Neural crest cell (in vitro differentiated cells): ENCODE measurements around the gene PIANP. TPM values are rescaled to one million over a fixed set of nuclear protein-coding genes. Genes with fewer than 3 reads are reported as not detected.

Experiments used
- DNase-seq: peaks from one replicate; pipeline ENCODE4 v3.0.0; 2021; ENCODE audit warnings: low read depth, mixed read lengths, low spot score
- H3K27ac Mint-ChIP-seq: one replicate; pipeline ENCODE4 v1.8.0; 2021; ENCODE audit warnings: mild to moderate bottlenecking, mixed read lengths; ENCODE audit not compliant: unreplicated experiment
- H3K27me3 Mint-ChIP-seq: 2 replicates; pipeline ENCODE4 v1.8.0; 2021; ENCODE audit warnings: low read depth, mild to moderate bottlenecking, mixed read lengths
- H3K36me3 Mint-ChIP-seq: 2 replicates; pipeline ENCODE4 v1.8.0; 2021; ENCODE audit warnings: low read depth, mild to moderate bottlenecking, mixed read lengths
- H3K4me1 Mint-ChIP-seq: 2 replicates; pipeline ENCODE4 v1.8.0; 2021; ENCODE audit warnings: mixed read lengths
- H3K4me3 Mint-ChIP-seq: one replicate; pipeline ENCODE4 v1.8.0; 2021; ENCODE audit warnings: mild to moderate bottlenecking, mixed read lengths
- H3K9me3 Mint-ChIP-seq: 2 replicates; pipeline ENCODE4 v1.8.0; 2021; ENCODE audit warnings: mixed read lengths
- CTCF ChIP-seq: fragments of 200-600 bp; sonication (generic); conservative IDR thresholded peaks from 2 replicates; pipeline ENCODE4 v1.5.0; 2021; ENCODE audit warnings: antibody characterized with exemption, mild to moderate bottlenecking
- total RNA-seq: library from RNA; stranded (reverse); gene quantifications from 2 replicates; pipeline ENCODE4 v1.2.1, GENCODE V29; 2021

The PIANP gene
- total RNA-seq, 1 donor from 2014 or later = 8.6 TPM

GRCh38 chr12:6672143-6672542, 28.5 kb downstream of the PIANP start:
- H3K4me3 Mint-ChIP-seq = no peak overlapping the region
- DNase-seq = no peak
- no peaks in the 10 kb centered on the region for H3K4me1 Mint-ChIP-seq
- no peaks in the 10 kb centered on the region for H3K27me3 Mint-ChIP-seq
- no peak overlapping the region for H3K27ac Mint-ChIP-seq
- peaks cover 29% of the 10 kb centered on the region for H3K36me3 Mint-ChIP-seq
- TF ChIP-seq CTCF = no peak
- no peaks in the 10 kb centered on the region for H3K9me3 Mint-ChIP-seq

GRCh38 chr12:6667559-6668210, 32.9 kb downstream of the PIANP start:
- Mint-ChIP-seq H3K27ac (no peak overlapping the region), H3K36me3 (peaks cover 23% of the 10 kb centered on the region), H3K27me3 (no peaks in the 10 kb centered on the region), H3K9me3 (no peaks in the 10 kb centered on the region), H3K4me3 (no peak overlapping the region), H3K4me1 (peaks cover 8% of the 10 kb centered on the region)
- no peak for TF ChIP-seq CTCF
- DNase-seq = no peak

- TF ChIP-seq CTCF = no peak
- no peak overlapping the region for H3K4me3 Mint-ChIP-seq
- H3K36me3 Mint-ChIP-seq = peaks cover 14% of the 10 kb centered on the region
- H3K27ac Mint-ChIP-seq = no peak overlapping the region
- no peaks in the 10 kb centered on the region for H3K27me3 Mint-ChIP-seq
- no peak for DNase-seq
- no peaks in the 10 kb centered on the region for H3K9me3 Mint-ChIP-seq
- H3K4me1 Mint-ChIP-seq = peaks cover 16% of the 10 kb centered on the region
These were observed 34.4 kb downstream of the PIANP start for GRCh38 chr12:6666211-6666610.

GRCh38 chr12:6664902-6665301, 35.7 kb downstream of the PIANP start:
- Mint-ChIP-seq H3K9me3 (no peaks in the 10 kb centered on the region), H3K4me1 (peaks cover 16% of the 10 kb centered on the region), H3K27ac (no peak overlapping the region), H3K4me3 (peak overlapping the region; percentile 14), H3K27me3 (no peaks in the 10 kb centered on the region), H3K36me3 (peaks cover 9% of the 10 kb centered on the region)
- TF ChIP-seq CTCF = no peak
- no peak for DNase-seq

GRCh38 chr12:6662906-6663742, 37.5 kb downstream of the PIANP start, which contains the start of gene ING4:
ING4 (minus strand) TSS chr12:6663119; CDS start chr12:6663101, 18 bp downstream.
- DNase-seq = peak; percentile 83
- no peaks in the 10 kb centered on the region for H3K27me3 Mint-ChIP-seq
- TF ChIP-seq CTCF = no peak
- peak within 1 kb of the TSS; percentile 98 for H3K27ac Mint-ChIP-seq
- peaks cover 16% of the 10 kb centered on the region for H3K4me1 Mint-ChIP-seq
- H3K9me3 Mint-ChIP-seq = no peaks in the 10 kb centered on the region
- H3K4me3 Mint-ChIP-seq = peak within 1 kb of the TSS; percentile 94
- H3K36me3 Mint-ChIP-seq = peaks cover 6% of the 10 kb centered on the region
